AG09309 (cell line): ENCODE results near the gene MEGF6.

Experiments
- DNase-seq: peaks from one replicate; pipeline ENCODE4 v3.0.0-alpha.2; 2010; ENCODE audit warnings: low read depth
- H3K4me3 ChIP-seq: 2 replicates; pipeline ENCODE4 v1.5.1; 2011; ENCODE audit warnings: mild to moderate bottlenecking, low read depth, low read length, moderate library complexity; ENCODE audit not compliant: control insufficient read depth
- CTCF ChIP-seq: IDR thresholded peaks from 2 replicates; pipeline ENCODE4 v1.5.1; 2011; ENCODE audit warnings: mild to moderate bottlenecking, low read depth, low read length, inconsistent platforms; ENCODE audit not compliant: insufficient read depth, control insufficient read depth; ENCODE audit errors: missing control alignments

The MEGF6 gene

DNA sequence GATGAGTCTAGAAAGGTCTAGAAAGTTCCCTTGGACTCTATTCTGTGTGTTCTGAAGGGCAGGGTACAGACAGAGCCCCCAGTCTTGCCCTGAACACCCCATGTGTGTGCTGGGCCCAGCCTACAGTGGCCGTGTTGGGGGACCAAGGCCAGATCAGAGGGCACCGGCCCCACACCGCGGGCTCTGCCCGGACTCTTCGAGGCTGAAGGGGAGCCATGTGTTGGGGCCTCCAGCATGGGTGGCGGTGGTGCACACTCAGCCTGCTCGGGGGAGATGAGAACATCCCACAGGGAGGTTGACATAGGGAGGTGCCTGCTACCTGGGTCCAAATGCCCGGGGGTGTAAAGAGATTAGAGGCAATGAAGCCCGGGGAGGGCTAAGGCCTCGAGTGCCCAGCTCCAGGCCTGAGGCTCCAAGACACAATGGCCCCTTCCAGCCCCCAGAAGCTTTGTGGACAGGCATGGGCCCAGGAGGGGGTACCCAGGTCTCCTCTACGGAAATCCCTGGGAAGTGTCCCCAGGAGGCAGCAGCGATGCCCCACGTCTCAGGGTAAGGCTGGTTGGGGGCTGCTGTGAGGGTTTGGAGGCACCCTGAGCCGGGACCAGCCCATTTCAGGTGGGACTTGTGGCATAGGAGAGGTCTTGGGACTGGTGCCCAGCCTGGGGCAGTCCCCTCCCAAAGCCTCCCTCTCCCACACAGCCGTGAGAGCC lies 144.8 kb downstream of the MEGF6 start:
- TF ChIP-seq CTCF, result no peak
- no peak overlapping the region for H3K4me3 ChIP-seq
- DNase-seq, result no peak

- no peak for TF ChIP-seq CTCF
- DNase-seq, result no peak
- no peak overlapping the region for H3K4me3 ChIP-seq
These were observed 145.4 kb downstream of the MEGF6 start for GRCh38 chr1:3465935-3466321.

GRCh38 chr1:3465091-3465934 lies 146.0 kb downstream of the MEGF6 start:
- DNase-seq, result no peak
- no peak overlapping the region for H3K4me3 ChIP-seq
- no peak for TF ChIP-seq CTCF

DNA sequence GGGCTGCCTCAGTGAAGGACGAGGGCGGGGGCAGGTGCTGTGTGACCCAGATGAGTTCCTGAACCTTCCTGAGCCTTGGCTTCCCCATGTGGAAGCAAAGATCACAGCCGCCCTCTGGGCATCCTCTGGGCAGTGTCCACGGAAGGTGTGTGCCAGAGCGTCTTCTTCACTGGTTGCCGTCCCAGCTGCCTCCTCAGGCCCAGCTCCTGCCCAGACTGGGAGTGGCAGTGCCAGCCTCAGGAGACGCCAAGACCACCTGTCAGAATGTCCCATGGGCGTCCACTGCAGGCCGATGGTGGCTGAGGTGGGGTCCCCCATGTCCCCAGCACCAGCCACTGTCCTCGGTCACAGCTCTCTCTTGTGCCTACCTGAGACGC lies 146.7 kb downstream of the MEGF6 start:
- no peak overlapping the region for H3K4me3 ChIP-seq
- TF ChIP-seq CTCF, result no peak
- no peak for DNase-seq

DNA sequence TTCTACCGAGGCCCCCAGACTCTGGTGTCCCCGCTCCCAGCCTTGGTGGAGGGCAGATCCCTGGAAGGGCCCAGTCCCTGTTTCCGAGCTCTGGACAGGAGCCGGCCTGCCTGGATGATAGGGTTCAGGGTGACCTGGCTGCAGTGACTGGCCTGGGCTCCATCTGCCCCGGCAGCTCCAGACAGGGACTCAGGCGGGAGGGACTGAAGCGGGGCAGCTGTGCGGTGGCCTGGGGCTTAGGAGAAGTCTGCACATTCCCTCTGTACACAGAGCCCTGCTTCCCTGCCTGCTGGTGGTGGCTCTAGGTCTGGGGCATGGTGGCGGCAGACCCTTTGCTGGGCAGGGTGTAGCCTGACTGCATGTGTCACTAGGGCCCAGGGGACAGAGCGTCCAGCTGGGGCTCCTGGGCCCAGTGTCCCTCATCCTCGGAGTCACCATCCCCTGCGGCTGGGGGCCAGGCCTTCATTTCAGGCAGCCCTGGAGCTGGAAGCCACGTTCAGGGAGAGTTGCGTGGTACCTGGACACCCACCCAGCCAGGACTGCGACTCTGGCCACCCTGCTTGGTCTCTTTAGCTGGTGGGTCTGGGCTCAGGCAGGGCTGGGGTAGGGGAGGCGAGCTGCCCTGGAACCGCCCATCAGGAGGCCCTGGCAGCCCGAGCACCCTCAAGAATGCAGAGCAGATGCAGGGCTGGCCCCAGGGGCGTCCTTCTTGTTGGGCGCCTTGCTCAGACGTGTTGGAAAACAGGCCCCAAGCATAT lies 147.2 kb downstream of the MEGF6 start:
- no peak for TF ChIP-seq CTCF
- DNase-seq, result no peak
- no peak overlapping the region for H3K4me3 ChIP-seq

DNA sequence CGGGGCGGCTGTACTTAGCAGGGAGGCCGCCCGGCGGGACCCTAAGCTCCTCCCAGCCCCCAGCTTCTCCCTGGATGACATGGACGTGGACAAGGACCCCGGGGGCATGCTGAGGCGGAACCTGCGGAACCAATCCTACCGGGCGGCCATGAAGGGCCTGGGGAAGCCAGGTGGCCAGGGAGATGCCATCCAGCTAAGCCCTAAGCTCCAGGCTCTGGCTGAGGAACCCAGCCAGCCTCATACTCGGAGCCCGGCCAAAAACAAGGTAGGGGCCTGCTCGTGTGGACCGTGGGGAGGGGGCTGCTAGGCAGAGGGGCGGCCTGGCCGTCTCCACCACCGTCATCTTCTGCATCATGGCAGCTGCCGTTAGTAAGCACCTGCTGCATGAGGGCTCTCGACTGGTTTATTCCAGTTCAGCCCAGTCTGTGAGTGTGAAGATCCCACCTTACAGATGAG lies 147.9 kb downstream of the MEGF6 start:
- no peak overlapping the region for H3K4me3 ChIP-seq
- TF ChIP-seq CTCF, result no peak
- no peak for DNase-seq
